HG03520 (cell line): ENCODE measurements around the gene RET.

ENCODE experiments used
- ATAC-seq: cut with Tn5 transposase; IDR thresholded peaks from one replicate; pipeline ENCODE4 v1.9.1; 2021; ENCODE audit warnings: mild to moderate bottlenecking, moderate library complexity; ENCODE audit not compliant: unreplicated experiment

Gene RET

GRCh38 chr10:43076876-43077420 is at the start of gene RET:
TSS of gene RET (plus strand) at chr10:43077069. CDS start at chr10:43077259, 190 bp downstream.
- no peak for ATAC-seq

- no peak for ATAC-seq
These were observed 49.4 kb upstream of the RET start for GRCh38 chr10:43027331-43027955.

GRCh38 chr10:43028143-43028542 is 48.7 kb upstream of the RET start:
- no peak for ATAC-seq

GRCh38 chr10:43029043-43029442 is 47.8 kb upstream of the RET start:
- ATAC-seq = no peak

GRCh38 chr10:43032613-43033012 is 44.3 kb upstream of the RET start:
- ATAC-seq = no peak

GRCh38 chr10:43035800-43036199 is 41.1 kb upstream of the RET start:
- no peak for ATAC-seq

- no peak for ATAC-seq
These were observed 40.1 kb upstream of the RET start for GRCh38 chr10:43036481-43037428.

GRCh38 chr10:43037440-43037839 is 39.4 kb upstream of the RET start:
- ATAC-seq = no peak

- no peak for ATAC-seq
These were observed 38.7 kb upstream of the RET start for GRCh38 chr10:43037942-43038782.

- ATAC-seq = no peak
These were observed 37.9 kb upstream of the RET start for GRCh38 chr10:43038783-43039623.

GRCh38 chr10:43039624-43040481 is 37.0 kb upstream of the RET start:
- no peak for ATAC-seq

- ATAC-seq = no peak
These were observed 36.2 kb upstream of the RET start for GRCh38 chr10:43040482-43041256.

GRCh38 chr10:43041422-43042342 is 35.2 kb upstream of the RET start:
- ATAC-seq = no peak

- no peak for ATAC-seq
These were observed 34.1 kb upstream of the RET start for GRCh38 chr10:43042503-43043341.

- ATAC-seq = no peak
These were observed 33.5 kb upstream of the RET start for GRCh38 chr10:43043342-43043772.

GRCh38 chr10:43043773-43044447 is 33.0 kb upstream of the RET start:
- no peak for ATAC-seq
